H1 (cell line): ENCODE measurements around the gene ARMC10. TPM values are rescaled to one million over a fixed set of nuclear protein-coding genes. Genes with fewer than 3 reads are reported as not detected.

Experiments
- CTCF ChIA-PET: fragments of 300-600 bp; sonication (Branson Sonifier 250); formaldehyde crosslinking; loops from one replicate; lab custom pipeline; 2021; ENCODE audit not compliant: partially characterized antibody; lab: Charles Lee
- POLR2A ChIA-PET: fragments of 300-600 bp; sonication (Branson Sonifier 250); formaldehyde crosslinking; loops from one replicate; lab custom pipeline; 2021; ENCODE audit warnings: inconsistent platforms; ENCODE audit not compliant: partially characterized antibody; lab: Charles Lee
- DNase-seq, 2 experiments: peaks; one replicate each; pipeline versions ENCODE4 v3.0.0 to v3.0.0-alpha.2; 2010 to 2022; ENCODE audit warnings: low spot score in 2 of 2, low read depth in 1 of 2, mixed read lengths in 1 of 2
- FAIRE-seq: peaks from 2 replicates; lab custom pipeline; 2011; peaks lifted over from hg19 to GRCh38; lab: Jason Lieb, UNC
- H2AFZ ChIP-seq: 2 replicates; pipeline ENCODE4 v1.8.1; 2012; ENCODE audit warnings: low read length, inconsistent platforms
- H2AK5ac ChIP-seq: 2 replicates; pipeline ENCODE4 v1.6.1; 2013; ENCODE audit warnings: low read depth, low read length
- H2BK120ac ChIP-seq: replicated peaks from 2 replicates; pipeline ENCODE3; 2013; ENCODE audit warnings: low read depth, low read length, inconsistent platforms
- H2BK12ac ChIP-seq: 2 replicates; pipeline ENCODE4 v1.6.1; 2013; ENCODE audit warnings: low read depth, low read length
- H2BK15ac ChIP-seq: 2 replicates; pipeline ENCODE4 v1.6.1; 2013; ENCODE audit warnings: low read length
- H2BK20ac ChIP-seq: 2 replicates; pipeline ENCODE4 v1.6.1; 2013; ENCODE audit warnings: low read length
- H2BK5ac ChIP-seq: 2 replicates; pipeline ENCODE4 v1.6.1; 2013; ENCODE audit warnings: low read depth, low read length
- H3K14ac ChIP-seq: 2 replicates; pipeline ENCODE4 v1.6.1; 2013; ENCODE audit warnings: inconsistent platforms; ENCODE audit not compliant: insufficient read length
- H3K18ac ChIP-seq: 2 replicates; pipeline ENCODE4 v1.6.1; 2013; ENCODE audit warnings: low read length; ENCODE audit errors: extremely low read depth
- H3K23ac ChIP-seq: 2 replicates; pipeline ENCODE4 v1.6.1; 2013; ENCODE audit warnings: inconsistent platforms; ENCODE audit not compliant: insufficient read length
- H3K23me2 ChIP-seq: 2 replicates; pipeline ENCODE4 v1.6.1; 2013; ENCODE audit warnings: low read depth, low read length
- H3K27ac ChIP-seq: 2 replicates; pipeline ENCODE4 v1.6.1; 2011; ENCODE audit warnings: low read depth, low read length, inconsistent platforms
- H3K27me3 ChIP-seq, 4 experiments: replicated peaks in 1 of 4; 1 replicate in 1 of 4; 2 replicates in 3 of 4; pipeline versions ENCODE4 v1.6.1 to v1.8.1; 2011 to 2013; ENCODE audit warnings: low read length in 3 of 4, mild to moderate bottlenecking in 3 of 4, inconsistent platforms in 2 of 4, mixed read lengths in 2 of 4, moderate library complexity in 1 of 4; ENCODE audit not compliant: control insufficient read depth in 3 of 4, insufficient read depth in 3 of 4; ENCODE audit errors: extremely low read depth in 1 of 4
- H3K36me3 ChIP-seq, 4 experiments: 2 replicates each; pipeline versions ENCODE4 v1.6.1 to v1.8.1; 2011 to 2013; ENCODE audit warnings: mild to moderate bottlenecking in 4 of 4, low read length in 3 of 4, moderate library complexity in 2 of 4, control low read depth in 1 of 4, inconsistent platforms in 1 of 4; ENCODE audit not compliant: insufficient read depth in 4 of 4, control insufficient read depth in 2 of 4
- H3K4ac ChIP-seq: replicated peaks from 2 replicates; pipeline ENCODE3; 2013; ENCODE audit warnings: low read length, low read depth, mixed read lengths, inconsistent platforms; ENCODE audit not compliant: insufficient read length
- H3K4me1 ChIP-seq, 4 experiments: replicated peaks in 1 of 4; 1 replicate in 1 of 4; 2 replicates in 3 of 4; pipeline versions ENCODE4 v1.6.1 to v1.8.1; 2011 to 2013; ENCODE audit warnings: low read length in 3 of 4, inconsistent platforms in 2 of 4, mixed read lengths in 1 of 4; ENCODE audit not compliant: insufficient read depth in 4 of 4, control insufficient read depth in 3 of 4
- H3K4me2 ChIP-seq, 2 experiments: 2 replicates each; pipeline versions ENCODE4 v1.6.1 to v1.8.1; 2011 to 2013; ENCODE audit warnings: low read depth in 2 of 2, low read length in 2 of 2, control low read depth in 1 of 2, inconsistent platforms in 1 of 2, mild to moderate bottlenecking in 1 of 2; ENCODE audit not compliant: insufficient read depth in 1 of 2
- H3K4me3 ChIP-seq, 4 experiments: fragments of 200-600, 300-600 bp in 1 of 4; sonication (generic), shearing (Covaris generic), sonication (Bioruptor Twin) in 1 of 4; 2 replicates each; pipeline versions ENCODE4 v1.5.1 to v1.8.1; 2011 to 2016; ENCODE audit warnings: low read length in 4 of 4, low read depth in 3 of 4, control low read depth in 2 of 4, inconsistent platforms in 2 of 4, mild to moderate bottlenecking in 2 of 4, mixed read lengths in 1 of 4, moderate library complexity in 1 of 4; ENCODE audit not compliant: insufficient read depth in 2 of 4; ENCODE audit errors: extremely low read depth in 1 of 4
- H3K56ac ChIP-seq: replicated peaks from 2 replicates; pipeline ENCODE3; 2013; ENCODE audit warnings: low read depth, mild to moderate bottlenecking, mixed read lengths, low read length, inconsistent platforms; ENCODE audit not compliant: insufficient read length
- H3K79me1 ChIP-seq: 2 replicates; pipeline ENCODE4 v1.6.1; 2013; ENCODE audit warnings: low read depth, low read length, control low read depth
- H3K79me2 ChIP-seq, 2 experiments: 2 replicates each; pipeline versions ENCODE4 v1.6.1 to v1.8.1; 2012 to 2013; ENCODE audit warnings: low read length in 2 of 2, mild to moderate bottlenecking in 2 of 2, inconsistent platforms in 1 of 2; ENCODE audit not compliant: insufficient read depth in 2 of 2, control insufficient read depth in 1 of 2
- H3K9ac ChIP-seq, 4 experiments: replicated peaks in 1 of 4; 1 replicate in 1 of 4; 2 replicates in 3 of 4; pipeline versions ENCODE4 v1.6.1 to v1.8.1; 2011 to 2013; ENCODE audit warnings: low read depth in 3 of 4, low read length in 3 of 4, control low read depth in 2 of 4, mild to moderate bottlenecking in 2 of 4, moderate library complexity in 2 of 4, inconsistent platforms in 1 of 4; ENCODE audit errors: extremely low read depth in 1 of 4
- H3K9me3 ChIP-seq, 2 experiments: 2 replicates each; pipeline versions ENCODE4 v1.6.1 to v1.8.1; 2012 to 2013; ENCODE audit warnings: mild to moderate bottlenecking in 2 of 2, moderate library complexity in 2 of 2, control low read depth in 1 of 2, inconsistent platforms in 1 of 2, low read depth in 1 of 2, low read length in 1 of 2, mixed read lengths in 1 of 2; ENCODE audit not compliant: insufficient read depth in 2 of 2
- H4K20me1 ChIP-seq, 2 experiments: replicated peaks in 1 of 2; 2 replicates each; pipeline versions ENCODE3 to v1.8.1; 2011 to 2013; ENCODE audit warnings: inconsistent platforms in 2 of 2, low read length in 2 of 2, mild to moderate bottlenecking in 1 of 2; ENCODE audit not compliant: insufficient read depth in 2 of 2, control insufficient read depth in 1 of 2
- H4K5ac ChIP-seq: 2 replicates; pipeline ENCODE4 v1.6.1; 2013; ENCODE audit warnings: low read length, low read depth, mixed read lengths, inconsistent platforms; ENCODE audit not compliant: insufficient read length
- H4K8ac ChIP-seq: 2 replicates; pipeline ENCODE4 v1.8.0; 2013; ENCODE audit warnings: mild to moderate bottlenecking, moderate library complexity, low read length, inconsistent platforms; ENCODE audit not compliant: insufficient read depth; ENCODE audit errors: extremely low read depth
- H4K91ac ChIP-seq: replicated peaks from 2 replicates; pipeline ENCODE3; 2013; ENCODE audit warnings: low read length, mixed read lengths, inconsistent platforms; ENCODE audit not compliant: insufficient read length
- BCL11A ChIP-seq, 2 experiments: IDR thresholded peaks; one replicate each; pipeline ENCODE4 v1.6.1; 2011; ENCODE audit warnings: low read depth in 2 of 2, low read length in 2 of 2, mild to moderate bottlenecking in 2 of 2
- MAFK ChIP-seq: IDR thresholded peaks from 2 replicates; pipeline ENCODE4 v1.6.1; 2012; ENCODE audit warnings: low read depth, mild to moderate bottlenecking, improper control_type of control experiment, low read length
- NANOG ChIP-seq: IDR thresholded peaks from 2 replicates; pipeline ENCODE4 v1.6.1; 2011; ENCODE audit warnings: low read length, low read depth, mild to moderate bottlenecking, inconsistent platforms; ENCODE audit not compliant: insufficient read depth, poor library complexity, severe bottlenecking
- RXRA ChIP-seq: IDR thresholded peaks from 2 replicates; pipeline ENCODE4 v1.6.1; 2011; ENCODE audit warnings: low read depth, mild to moderate bottlenecking, low read length, moderate library complexity; ENCODE audit not compliant: insufficient read depth
- SIRT6 ChIP-seq: IDR thresholded peaks from one replicate; pipeline ENCODE4 v1.7.1; 2012; ENCODE audit warnings: low read length, inconsistent platforms
- WGBS, 2 experiments: shearing (Covaris generic) in 1 of 2; methylation state at CpG; one replicate each; pipeline versions ENCODE4 v1.1.6 to v1.1.7; 2013 to 2015; ENCODE audit warnings: low lambda C conversion rate in 2 of 2, mixed read lengths in 2 of 2, inconsistent platforms in 1 of 2, low coverage in 1 of 2, missing lambda C conversion rate in 1 of 2; ENCODE audit not compliant: insufficient replicate concordance in 2 of 2, insufficient coverage in 1 of 2, insufficient read length in 1 of 2; ENCODE audit errors: extremely low coverage in 1 of 2, missing lambda C conversion rate in 1 of 2; 5-methylcytosine and 5-hydroxymethylcytosine counted together
- polyA plus RNA-seq, 7 experiments: library from polyadenylated mRNA; depleted of rRNA in 3 of 7; stranded (reverse) in 5 of 7; unstranded in 2 of 7; fragments of >200 nt in 5 of 7; fragments of 200-250 nt in 2 of 7; gene quantifications; 1 replicate in 5 of 7; 2 replicates in 1 of 7; 4 replicates in 1 of 7; pipeline versions ENCODE4 v1.2.1 to v1.2.3, GENCODE V29; 2011 to 2013; ENCODE audit warnings: missing spikeins in 2 of 7, mixed read lengths in 2 of 7
- total RNA-seq: library from RNA; stranded (reverse); fragmentation: NEBNext Ultra II Directional; extraction: Animal tissue kit (Norgen Biotek cat#: 25700); gene quantifications from 2 replicates; pipeline ENCODE4 v1.2.1, GENCODE V29; 2021
- TF ChIP-seq, protein P1 (sequence below): IDR thresholded peaks from 2 replicates; pipeline ENCODE4 v1.6.1; 2012; ENCODE audit warnings: inconsistent platforms

Gene ARMC10
- total and polyA plus RNA-seq, 2 of the 8 experiments (the other 6 are each of a cell fraction or from before 2014, with no cell fraction given): 16.4 to 44.3 TPM

GRCh38 chr7:103130901-103131624 is 56.1 kb downstream of the ARMC10 start:
- Histone ChIP-seq H3K23me2 (no peaks in the 10 kb centered on the region; the same call in 1 of the 2 replicates), H4K8ac (no peak overlapping the region), H3K27ac (no peak overlapping the region), H3K14ac (no peak overlapping the region), H3K9ac (no peak overlapping the region), H3K79me1 (no peaks in the 10 kb centered on the region), H3K56ac (no peak overlapping the region), H2BK5ac (no peak overlapping the region), H4K91ac (no peak overlapping the region), H2AK5ac (no peak overlapping the region), H2BK120ac (no peak overlapping the region), H3K18ac (no peak overlapping the region), H4K5ac (no peak overlapping the region), H3K4me3 (no peak overlapping the region), H3K4me1 (peaks cover 0 to 4% (median under 1%) of the 10 kb centered on the region in 4 experiments; a peak in 2 of 7 replicates), H3K36me3 (peaks cover 2 to 12% (median 5%) of the 10 kb centered on the region in 4 experiments; a peak in 6 of 8 replicates), H3K9me3 (no peaks in the 10 kb centered on the region), H4K20me1 (peaks cover 0 to 3% of the 10 kb centered on the region in 2 experiments), H2BK20ac (no peak overlapping the region), H3K27me3 (no peaks in the 10 kb centered on the region), H2AFZ (no peak overlapping the region), H3K23ac (no peak overlapping the region), H2BK15ac (no peak overlapping the region), H2BK12ac (no peak overlapping the region), H3K79me2 (0 out of 4 replicates have a peak, but pooled peaks cover 0 to 3% of the 10 kb centered on the region in 2 experiments), H3K4me2 (no peak overlapping the region), H3K4ac (no peak overlapping the region)
- ChIA-PET POLR2A (interaction anchor here (1.5 kb wide), 2 partner anchors 15 to 56 kb away, joined by 4 to 6 read pairs; partner anchors contain the start of genes ARMC10 and FBXL13), CTCF (interaction anchor here (1.2 to 1.7 kb wide), 3 partner anchors 11 to 93 kb away, joined by 3 to 4 read pairs (median 4); no protein-coding TSS in a partner anchor)
- WGBS, 2 experiments: 78% methylated on average over 6 of the region's 9 CpGs; no CpG with 5 or more reads in 1 of the 2 experiments
- DNase-seq (no peak), FAIRE-seq (no peak)
- TF ChIP-seq MAFK (no peak), BCL11A (IDR thresholded peaks at IDR 0.05; ENCODE audit: low read depth in 2 of 2, low read length in 2 of 2) (no peak), SIRT6 (no peak), RXRA (no peak), NANOG (no peak)
- TF ChIP-seq, protein P1, sequence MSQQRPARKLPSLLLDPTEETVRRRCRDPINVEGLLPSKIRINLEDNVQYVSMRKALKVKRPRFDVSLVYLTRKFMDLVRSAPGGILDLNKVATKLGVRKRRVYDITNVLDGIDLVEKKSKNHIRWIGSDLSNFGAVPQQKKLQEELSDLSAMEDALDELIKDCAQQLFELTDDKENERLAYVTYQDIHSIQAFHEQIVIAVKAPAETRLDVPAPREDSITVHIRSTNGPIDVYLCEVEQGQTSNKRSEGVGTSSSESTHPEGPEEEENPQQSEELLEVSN: no peak
